H1 (cell line): ENCODE results near the gene MYL3. TPM values are rescaled to one million over a fixed set of nuclear protein-coding genes. Genes with fewer than 3 reads are reported as not detected.

ENCODE experiments used
- CTCF ChIA-PET: fragments of 300-600 bp; sonication (Branson Sonifier 250); formaldehyde crosslinking; loops from one replicate; lab custom pipeline; 2021; ENCODE audit not compliant: partially characterized antibody; lab: Charles Lee
- POLR2A ChIA-PET: fragments of 300-600 bp; sonication (Branson Sonifier 250); formaldehyde crosslinking; loops from one replicate; lab custom pipeline; 2021; ENCODE audit warnings: inconsistent platforms; ENCODE audit not compliant: partially characterized antibody; lab: Charles Lee
- DNase-seq, 2 experiments: peaks; one replicate each; pipeline versions ENCODE4 v3.0.0 to v3.0.0-alpha.2; 2010 to 2022; ENCODE audit warnings: low spot score in 2 of 2, low read depth in 1 of 2, mixed read lengths in 1 of 2
- FAIRE-seq: peaks from 2 replicates; lab custom pipeline; 2011; peaks lifted over from hg19 to GRCh38; lab: Jason Lieb, UNC
- H2AFZ ChIP-seq: 2 replicates; pipeline ENCODE4 v1.8.1; 2012; ENCODE audit warnings: low read length, inconsistent platforms
- H2AK5ac ChIP-seq: 2 replicates; pipeline ENCODE4 v1.6.1; 2013; ENCODE audit warnings: low read depth, low read length
- H2BK120ac ChIP-seq: replicated peaks from 2 replicates; pipeline ENCODE3; 2013; ENCODE audit warnings: low read depth, low read length, inconsistent platforms
- H2BK12ac ChIP-seq: 2 replicates; pipeline ENCODE4 v1.6.1; 2013; ENCODE audit warnings: low read depth, low read length
- H2BK15ac ChIP-seq: 2 replicates; pipeline ENCODE4 v1.6.1; 2013; ENCODE audit warnings: low read length
- H2BK20ac ChIP-seq: 2 replicates; pipeline ENCODE4 v1.6.1; 2013; ENCODE audit warnings: low read length
- H2BK5ac ChIP-seq: 2 replicates; pipeline ENCODE4 v1.6.1; 2013; ENCODE audit warnings: low read depth, low read length
- H3K14ac ChIP-seq: 2 replicates; pipeline ENCODE4 v1.6.1; 2013; ENCODE audit warnings: inconsistent platforms; ENCODE audit not compliant: insufficient read length
- H3K18ac ChIP-seq: 2 replicates; pipeline ENCODE4 v1.6.1; 2013; ENCODE audit warnings: low read length; ENCODE audit errors: extremely low read depth
- H3K23ac ChIP-seq: 2 replicates; pipeline ENCODE4 v1.6.1; 2013; ENCODE audit warnings: inconsistent platforms; ENCODE audit not compliant: insufficient read length
- H3K23me2 ChIP-seq: 2 replicates; pipeline ENCODE4 v1.6.1; 2013; ENCODE audit warnings: low read depth, low read length
- H3K27ac ChIP-seq: 2 replicates; pipeline ENCODE4 v1.6.1; 2011; ENCODE audit warnings: low read depth, low read length, inconsistent platforms
- H3K27me3 ChIP-seq, 4 experiments: replicated peaks in 1 of 4; 1 replicate in 1 of 4; 2 replicates in 3 of 4; pipeline versions ENCODE4 v1.6.1 to v1.8.1; 2011 to 2013; ENCODE audit warnings: low read length in 3 of 4, mild to moderate bottlenecking in 3 of 4, inconsistent platforms in 2 of 4, mixed read lengths in 2 of 4, moderate library complexity in 1 of 4; ENCODE audit not compliant: control insufficient read depth in 3 of 4, insufficient read depth in 3 of 4; ENCODE audit errors: extremely low read depth in 1 of 4
- H3K36me3 ChIP-seq, 4 experiments: 2 replicates each; pipeline versions ENCODE4 v1.6.1 to v1.8.1; 2011 to 2013; ENCODE audit warnings: mild to moderate bottlenecking in 4 of 4, low read length in 3 of 4, moderate library complexity in 2 of 4, control low read depth in 1 of 4, inconsistent platforms in 1 of 4; ENCODE audit not compliant: insufficient read depth in 4 of 4, control insufficient read depth in 2 of 4
- H3K4ac ChIP-seq: replicated peaks from 2 replicates; pipeline ENCODE3; 2013; ENCODE audit warnings: low read length, low read depth, mixed read lengths, inconsistent platforms; ENCODE audit not compliant: insufficient read length
- H3K4me1 ChIP-seq, 4 experiments: replicated peaks in 1 of 4; 1 replicate in 1 of 4; 2 replicates in 3 of 4; pipeline versions ENCODE4 v1.6.1 to v1.8.1; 2011 to 2013; ENCODE audit warnings: low read length in 3 of 4, inconsistent platforms in 2 of 4, mixed read lengths in 1 of 4; ENCODE audit not compliant: insufficient read depth in 4 of 4, control insufficient read depth in 3 of 4
- H3K4me2 ChIP-seq, 2 experiments: 2 replicates each; pipeline versions ENCODE4 v1.6.1 to v1.8.1; 2011 to 2013; ENCODE audit warnings: low read depth in 2 of 2, low read length in 2 of 2, control low read depth in 1 of 2, inconsistent platforms in 1 of 2, mild to moderate bottlenecking in 1 of 2; ENCODE audit not compliant: insufficient read depth in 1 of 2
- H3K4me3 ChIP-seq, 4 experiments: fragments of 200-600, 300-600 bp in 1 of 4; sonication (generic), shearing (Covaris generic), sonication (Bioruptor Twin) in 1 of 4; 2 replicates each; pipeline versions ENCODE4 v1.5.1 to v1.8.1; 2011 to 2016; ENCODE audit warnings: low read length in 4 of 4, low read depth in 3 of 4, control low read depth in 2 of 4, inconsistent platforms in 2 of 4, mild to moderate bottlenecking in 2 of 4, mixed read lengths in 1 of 4, moderate library complexity in 1 of 4; ENCODE audit not compliant: insufficient read depth in 2 of 4; ENCODE audit errors: extremely low read depth in 1 of 4
- H3K56ac ChIP-seq: replicated peaks from 2 replicates; pipeline ENCODE3; 2013; ENCODE audit warnings: low read depth, mild to moderate bottlenecking, mixed read lengths, low read length, inconsistent platforms; ENCODE audit not compliant: insufficient read length
- H3K79me1 ChIP-seq: 2 replicates; pipeline ENCODE4 v1.6.1; 2013; ENCODE audit warnings: low read depth, low read length, control low read depth
- H3K79me2 ChIP-seq, 2 experiments: 2 replicates each; pipeline versions ENCODE4 v1.6.1 to v1.8.1; 2012 to 2013; ENCODE audit warnings: low read length in 2 of 2, mild to moderate bottlenecking in 2 of 2, inconsistent platforms in 1 of 2; ENCODE audit not compliant: insufficient read depth in 2 of 2, control insufficient read depth in 1 of 2
- H3K9ac ChIP-seq, 4 experiments: replicated peaks in 1 of 4; 1 replicate in 1 of 4; 2 replicates in 3 of 4; pipeline versions ENCODE4 v1.6.1 to v1.8.1; 2011 to 2013; ENCODE audit warnings: low read depth in 3 of 4, low read length in 3 of 4, control low read depth in 2 of 4, mild to moderate bottlenecking in 2 of 4, moderate library complexity in 2 of 4, inconsistent platforms in 1 of 4; ENCODE audit errors: extremely low read depth in 1 of 4
- H3K9me3 ChIP-seq, 2 experiments: 2 replicates each; pipeline versions ENCODE4 v1.6.1 to v1.8.1; 2012 to 2013; ENCODE audit warnings: mild to moderate bottlenecking in 2 of 2, moderate library complexity in 2 of 2, control low read depth in 1 of 2, inconsistent platforms in 1 of 2, low read depth in 1 of 2, low read length in 1 of 2, mixed read lengths in 1 of 2; ENCODE audit not compliant: insufficient read depth in 2 of 2
- H4K20me1 ChIP-seq, 2 experiments: replicated peaks in 1 of 2; 2 replicates each; pipeline versions ENCODE3 to v1.8.1; 2011 to 2013; ENCODE audit warnings: inconsistent platforms in 2 of 2, low read length in 2 of 2, mild to moderate bottlenecking in 1 of 2; ENCODE audit not compliant: insufficient read depth in 2 of 2, control insufficient read depth in 1 of 2
- H4K5ac ChIP-seq: 2 replicates; pipeline ENCODE4 v1.6.1; 2013; ENCODE audit warnings: low read length, low read depth, mixed read lengths, inconsistent platforms; ENCODE audit not compliant: insufficient read length
- H4K8ac ChIP-seq: 2 replicates; pipeline ENCODE4 v1.8.0; 2013; ENCODE audit warnings: mild to moderate bottlenecking, moderate library complexity, low read length, inconsistent platforms; ENCODE audit not compliant: insufficient read depth; ENCODE audit errors: extremely low read depth
- H4K91ac ChIP-seq: replicated peaks from 2 replicates; pipeline ENCODE3; 2013; ENCODE audit warnings: low read length, mixed read lengths, inconsistent platforms; ENCODE audit not compliant: insufficient read length
- EP300 ChIP-seq, 2 experiments: IDR thresholded peaks; 1 replicate in 1 of 2; 2 replicates in 1 of 2; pipeline ENCODE4 v1.6.1; 2011 to 2012; ENCODE audit warnings: low read depth in 2 of 2, low read length in 2 of 2, mild to moderate bottlenecking in 2 of 2, borderline replicate concordance in 1 of 2, inconsistent platforms in 1 of 2, moderate library complexity in 1 of 2
- FOSL1 ChIP-seq: IDR thresholded peaks from 2 replicates; pipeline ENCODE4 v1.6.1; 2011; ENCODE audit warnings: mild to moderate bottlenecking, low read depth, low read length, moderate library complexity; ENCODE audit not compliant: insufficient read depth
- JUND ChIP-seq: IDR thresholded peaks from 2 replicates; pipeline ENCODE4 v1.6.1; 2011; ENCODE audit warnings: mild to moderate bottlenecking, improper control_type of control experiment, low read length
- KDM4A ChIP-seq: IDR thresholded peaks from one replicate; pipeline ENCODE4 v1.7.1; 2012; ENCODE audit warnings: low read depth, mild to moderate bottlenecking, moderate library complexity, low read length, inconsistent platforms; ENCODE audit not compliant: severe bottlenecking
- MAFK ChIP-seq: IDR thresholded peaks from 2 replicates; pipeline ENCODE4 v1.6.1; 2012; ENCODE audit warnings: low read depth, mild to moderate bottlenecking, improper control_type of control experiment, low read length
- NANOG ChIP-seq: IDR thresholded peaks from 2 replicates; pipeline ENCODE4 v1.6.1; 2011; ENCODE audit warnings: low read length, low read depth, mild to moderate bottlenecking, inconsistent platforms; ENCODE audit not compliant: insufficient read depth, poor library complexity, severe bottlenecking
- RBBP5 ChIP-seq: IDR thresholded peaks from 2 replicates; pipeline ENCODE4 v1.7.1; 2012; ENCODE audit warnings: low read depth, mild to moderate bottlenecking, inconsistent platforms, low read length, moderate library complexity, borderline replicate concordance
- RFX5 ChIP-seq: IDR thresholded peaks from 2 replicates; pipeline ENCODE4 v1.6.1; 2011; ENCODE audit warnings: low read depth, low read length, improper control_type of control experiment, borderline replicate concordance
- SIN3A ChIP-seq, 2 experiments: IDR thresholded peaks in 1 of 2; conservative IDR thresholded peaks in 1 of 2; 2 replicates each; pipeline ENCODE4 v1.6.1; 2011 to 2012; ENCODE audit warnings: low read length in 2 of 2, improper control_type of control experiment in 1 of 2, low read depth in 1 of 2, mild to moderate bottlenecking in 1 of 2
- SRF ChIP-seq: IDR thresholded peaks from 2 replicates; pipeline ENCODE4 v1.6.1; 2011; ENCODE audit warnings: mild to moderate bottlenecking, low read depth, low read length, moderate library complexity
- TCF12 ChIP-seq: IDR thresholded peaks from 2 replicates; pipeline ENCODE4 v1.6.1; 2011; ENCODE audit warnings: low read depth, mild to moderate bottlenecking, low read length
- WGBS, 2 experiments: shearing (Covaris generic) in 1 of 2; methylation state at CpG; one replicate each; pipeline versions ENCODE4 v1.1.6 to v1.1.7; 2013 to 2015; ENCODE audit warnings: low lambda C conversion rate in 2 of 2, mixed read lengths in 2 of 2, inconsistent platforms in 1 of 2, low coverage in 1 of 2, missing lambda C conversion rate in 1 of 2; ENCODE audit not compliant: insufficient replicate concordance in 2 of 2, insufficient coverage in 1 of 2, insufficient read length in 1 of 2; ENCODE audit errors: extremely low coverage in 1 of 2, missing lambda C conversion rate in 1 of 2; 5-methylcytosine and 5-hydroxymethylcytosine counted together
- polyA plus RNA-seq, 7 experiments: library from polyadenylated mRNA; depleted of rRNA in 3 of 7; stranded (reverse) in 5 of 7; unstranded in 2 of 7; fragments of >200 nt in 5 of 7; fragments of 200-250 nt in 2 of 7; gene quantifications; 1 replicate in 5 of 7; 2 replicates in 1 of 7; 4 replicates in 1 of 7; pipeline versions ENCODE4 v1.2.1 to v1.2.3, GENCODE V29; 2011 to 2013; ENCODE audit warnings: missing spikeins in 2 of 7, mixed read lengths in 2 of 7
- total RNA-seq: library from RNA; stranded (reverse); fragmentation: NEBNext Ultra II Directional; extraction: Animal tissue kit (Norgen Biotek cat#: 25700); gene quantifications from 2 replicates; pipeline ENCODE4 v1.2.1, GENCODE V29; 2021
- TF ChIP-seq, protein P1 (sequence below): IDR thresholded peaks from 2 replicates; pipeline ENCODE4 v1.6.1; 2011; ENCODE audit warnings: low read depth, mild to moderate bottlenecking, low read length; ENCODE audit not compliant: insufficient read depth

Gene MYL3
- total and polyA plus RNA-seq, 2 of the 8 experiments (the other 6 are each of a cell fraction or from before 2014, with no cell fraction given) = 0.06 TPM; not detected in 1

- Histone ChIP-seq H4K5ac (no peak overlapping the region), H3K23ac (no peak overlapping the region), H3K79me2 (no peaks in the 10 kb centered on the region), H3K4me2 (peak overlapping the region in 1 of 2 experiments; percentile 74; a peak in 1 of 4 replicates), H2BK120ac (no peak overlapping the region), H4K8ac (no peak overlapping the region), H2AK5ac (peak overlapping the region; percentile 65; the same call in 1 of the 2 replicates), H3K27ac (no peak overlapping the region), H3K9ac (no peak overlapping the region; a peak in 1 of 7 replicates), H3K14ac (no peak overlapping the region), H4K91ac (no peak overlapping the region), H2AFZ (no peak overlapping the region), H2BK12ac (peak overlapping the region; percentile 75; the same call in 1 of the 2 replicates), H3K4ac (no peak overlapping the region), H2BK5ac (no peak overlapping the region), H3K9me3 (no peaks in the 10 kb centered on the region), H3K27me3 (peaks cover 50 to 80% (median 73%) of the 10 kb centered on the region in 4 experiments), H3K18ac (no peak overlapping the region; the same call in 1 of the 2 replicates), H3K23me2 (peaks cover 11% of the 10 kb centered on the region; the same call in 1 of the 2 replicates), H3K4me3 (no peak overlapping the region), H2BK15ac (no peak overlapping the region), H2BK20ac (0 out of 2 replicates have a peak overlapping the region, but pooled peaks have one; percentile 25), H3K56ac (no peak overlapping the region), H3K36me3 (no peaks in the 10 kb centered on the region), H3K79me1 (no peaks in the 10 kb centered on the region), H3K4me1 (peaks cover 0 to 18% (median 13%) of the 10 kb centered on the region in 4 experiments; a peak in 6 of 7 replicates), H4K20me1 (peaks cover 7 to 17% of the 10 kb centered on the region in 2 experiments)
- ChIA-PET CTCF (interaction anchor here (0.8 to 13.1 kb wide), 9 partner anchors 8 to 505 kb away, joined by 3 to 88 read pairs (median 5); no protein-coding TSS in a partner anchor), POLR2A (no interaction called here)
- FAIRE-seq = no peak
- WGBS, 2 experiments = 89% methylated on average over 7 of the region's 7 CpGs; no CpG with 5 or more reads in 1 of the 2 experiments
- no peak for DNase-seq
- TF ChIP-seq EP300 (IDR thresholded peaks at IDR 0.05; ENCODE audit: borderline replicate concordance in 1 of 2, low read depth in 2 of 2, low read length in 2 of 2) (no peak), JUND (no peak), TCF12 (no peak), SIN3A (conservative IDR thresholded peaks at IDR 0.05 in 1 of 2, IDR thresholded peaks at IDR 0.05 in 1 of 2; ENCODE audit: low read depth in 1 of 2, low read length in 2 of 2) (no peak), RFX5 (no peak), NANOG (no peak), FOSL1 (no peak), MAFK (no peak), KDM4A (no peak), SRF (no peak), RBBP5 (no peak)
- TF ChIP-seq, protein P1, sequence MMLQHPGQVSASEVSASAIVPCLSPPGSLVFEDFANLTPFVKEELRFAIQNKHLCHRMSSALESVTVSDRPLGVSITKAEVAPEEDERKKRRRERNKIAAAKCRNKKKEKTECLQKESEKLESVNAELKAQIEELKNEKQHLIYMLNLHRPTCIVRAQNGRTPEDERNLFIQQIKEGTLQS = no peak
These were observed 21.7 kb upstream of the MYL3 start for GRCh38 chr3:46884929-46885328.
